Astrocyte (in vitro differentiated cells and primary cell): ENCODE results near the gene PACRG. TPM values are rescaled to one million over a fixed set of nuclear protein-coding genes. Genes with fewer than 3 reads are reported as not detected.

Experiments used
- DNase-seq: peaks from one replicate; pipeline ENCODE4 v3.0.0-alpha.2; 2010; ENCODE audit warnings: low read depth
- FAIRE-seq: peaks from 2 replicates; lab custom pipeline; 2011; peaks lifted over from hg19 to GRCh38; lab: Jason Lieb, UNC
- H2AFZ ChIP-seq: 2 replicates; pipeline ENCODE4 v1.6.0; 2012; ENCODE audit warnings: low read depth, low read length, inconsistent platforms
- H3K27ac ChIP-seq: 2 replicates; pipeline ENCODE4 v1.5.1; 2011; ENCODE audit warnings: low read depth, low read length, inconsistent platforms
- H3K27me3 ChIP-seq: 2 replicates; pipeline ENCODE4 v1.6.0; 2011; ENCODE audit warnings: low read length, inconsistent platforms; ENCODE audit not compliant: insufficient read depth
- H3K36me3 ChIP-seq: 2 replicates; pipeline ENCODE4 v1.5.1; 2011; ENCODE audit warnings: low read length, inconsistent platforms; ENCODE audit not compliant: insufficient read depth
- H3K4me1 ChIP-seq: 2 replicates; pipeline ENCODE4 v1.5.1; 2011; ENCODE audit warnings: low read length, inconsistent platforms; ENCODE audit not compliant: insufficient read depth
- H3K4me2 ChIP-seq: 2 replicates; pipeline ENCODE4 v1.6.0; 2012; ENCODE audit warnings: low read length, inconsistent platforms
- H3K4me3 ChIP-seq: 2 replicates; pipeline ENCODE4 v1.5.1; 2011; ENCODE audit warnings: low read depth, mild to moderate bottlenecking, low read length, inconsistent platforms; ENCODE audit not compliant: insufficient read depth
- H3K79me2 ChIP-seq: 2 replicates; pipeline ENCODE4 v1.6.0; 2012; ENCODE audit warnings: mild to moderate bottlenecking, low read length, inconsistent platforms; ENCODE audit not compliant: insufficient read depth
- H3K9ac ChIP-seq: 2 replicates; pipeline ENCODE4 v1.6.0; 2012; ENCODE audit warnings: mild to moderate bottlenecking, low read length, inconsistent platforms
- H3K9me3 ChIP-seq: 2 replicates; pipeline ENCODE4 v1.5.1; 2012; ENCODE audit warnings: low read depth, mild to moderate bottlenecking, low read length, inconsistent platforms; ENCODE audit not compliant: insufficient read depth
- H4K20me1 ChIP-seq: 2 replicates; pipeline ENCODE4 v1.6.0; 2012; ENCODE audit warnings: low read length, inconsistent platforms; ENCODE audit not compliant: insufficient read depth
- H3K27ac Mint-ChIP-seq: one replicate; pipeline ENCODE4 v1.8.0; 2021; ENCODE audit warnings: mild to moderate bottlenecking, mixed read lengths; ENCODE audit not compliant: unreplicated experiment
- H3K27me3 Mint-ChIP-seq: one replicate; pipeline ENCODE4 v1.8.0; 2021; ENCODE audit warnings: low read depth, mixed read lengths; ENCODE audit not compliant: unreplicated experiment
- H3K36me3 Mint-ChIP-seq: one replicate; pipeline ENCODE4 v1.8.0; 2021; ENCODE audit warnings: low read depth, mixed read lengths; ENCODE audit not compliant: unreplicated experiment
- H3K4me1 Mint-ChIP-seq: one replicate; pipeline ENCODE4 v1.8.0; 2021; ENCODE audit warnings: low read depth, mixed read lengths; ENCODE audit not compliant: unreplicated experiment
- H3K4me3 Mint-ChIP-seq: one replicate; pipeline ENCODE4 v1.8.0; 2021; ENCODE audit warnings: mild to moderate bottlenecking, moderate library complexity, mixed read lengths; ENCODE audit not compliant: unreplicated experiment
- H3K9me3 Mint-ChIP-seq: one replicate; pipeline ENCODE4 v1.8.0; 2021; ENCODE audit warnings: mild to moderate bottlenecking, mixed read lengths; ENCODE audit not compliant: unreplicated experiment
- CTCF ChIP-seq: IDR thresholded peaks from 2 replicates; pipeline ENCODE4 v1.5.1; 2011; ENCODE audit warnings: low read depth, mild to moderate bottlenecking, inconsistent platforms, low read length, moderate library complexity; ENCODE audit not compliant: insufficient read depth
- EZH2 ChIP-seq: IDR thresholded peaks from 2 replicates; pipeline ENCODE4 v1.6.1; 2012; ENCODE audit warnings: mild to moderate bottlenecking, low read length, inconsistent platforms; ENCODE audit not compliant: insufficient read depth
- total RNA-seq: library from RNA; stranded (reverse); gene quantifications from 2 replicates; pipeline ENCODE4 v1.2.1, GENCODE V29; 2021

The PACRG gene
- total RNA-seq, 1 donor from 2014 or later, result not detected

GRCh38 chr6:163294734-163295133 is 567.0 kb downstream of the PACRG start:
- H3K27me3 ChIP-seq, result no peaks in the 10 kb centered on the region
- peaks cover 6% of the 10 kb centered on the region for H3K4me1 ChIP-seq
- no peaks in the 10 kb centered on the region for H3K36me3 ChIP-seq
- H3K9me3 ChIP-seq, result no peaks in the 10 kb centered on the region
- no peak overlapping the region for H3K4me3 ChIP-seq
- H3K27ac ChIP-seq, result no peak overlapping the region
- H3K4me1 Mint-ChIP-seq, result peaks cover 19% of the 10 kb centered on the region
- no peak for TF ChIP-seq CTCF
- no peak for TF ChIP-seq EZH2
- H3K4me2 ChIP-seq, result no peak overlapping the region
- H3K36me3 Mint-ChIP-seq, result no peaks in the 10 kb centered on the region
- no peaks in the 10 kb centered on the region for H3K79me2 ChIP-seq
- H4K20me1 ChIP-seq, result no peaks in the 10 kb centered on the region
- no peak overlapping the region for H2AFZ ChIP-seq
- FAIRE-seq (no peak), DNase-seq (no peak)
- H3K27me3 Mint-ChIP-seq, result no peaks in the 10 kb centered on the region
- H3K27ac Mint-ChIP-seq, result no peak overlapping the region
- H3K9me3 Mint-ChIP-seq, result no peaks in the 10 kb centered on the region
- H3K4me3 Mint-ChIP-seq, result no peak overlapping the region
- H3K9ac ChIP-seq, result no peak overlapping the region

- Mint-ChIP-seq H3K36me3 (no peaks in the 10 kb centered on the region), H3K9me3 (no peaks in the 10 kb centered on the region), H3K27me3 (no peaks in the 10 kb centered on the region), H3K4me1 (peaks cover 12% of the 10 kb centered on the region), H3K4me3 (no peak overlapping the region), H3K27ac (no peak overlapping the region)
- Histone ChIP-seq H2AFZ (no peak overlapping the region), H3K4me3 (no peak overlapping the region), H3K27me3 (no peaks in the 10 kb centered on the region), H3K79me2 (no peaks in the 10 kb centered on the region), H3K4me1 (no peaks in the 10 kb centered on the region), H3K36me3 (no peaks in the 10 kb centered on the region), H3K4me2 (no peak overlapping the region), H3K9me3 (no peaks in the 10 kb centered on the region), H3K9ac (no peak overlapping the region), H3K27ac (no peak overlapping the region), H4K20me1 (no peaks in the 10 kb centered on the region)
- DNase-seq (peak; percentile 41), FAIRE-seq (no peak)
- TF ChIP-seq EZH2, result no peak
- TF ChIP-seq CTCF, result no peak
These were observed 569.2 kb downstream of the PACRG start for GRCh38 chr6:163296835-163297519.
